ENCODE results near the gene ELMO3.

- TF ChIP-seq REST (IDR thresholded peaks at IDR 0.05; ENCODE audit: borderline replicate concordance) (no peak), EZH2 (IDR thresholded peaks at IDR 0.05; ENCODE audit: borderline replicate concordance, insufficient read depth, low read length, poor library complexity, severe bottlenecking) (no peak), MXI1 (conservative IDR thresholded peaks at IDR 0.05; ENCODE audit: poor library complexity, severe bottlenecking) (no peak), CTCF (IDR thresholded peaks at IDR 0.05; ENCODE audit: poor library complexity, severe bottlenecking) (peak; percentile 40)
These were observed 645 bp upstream of the ELMO3 start for GRCh38 chr16:67198238-67198734.

Measured in neural cell (in vitro differentiated cells).